Stimulated activated CD4-positive, alpha-beta T cell treated with anti-CD3 and anti-CD28 coated beads, TNF-alpha, amount 100 ng/mL, for 24 hours (primary cell): ENCODE results near the gene ULK4.
"Not testable (repeated sequence)": the region's sequence is repeated elsewhere in the genome, so short reads cannot be mapped to it uniquely, and the experiment has no call there.

Experiments
- DNase-seq, 3 experiments: peaks; one replicate each; pipeline ENCODE4 v3.0.0-alpha.2; 2020; ENCODE audit warnings: low read depth in 3 of 3

ULK4 gene

GRCh38 chr3:41690766-41691563 is 270.9 kb downstream of the ULK4 start:
- no peak for DNase-seq

- no peak for DNase-seq
These were observed 273.1 kb downstream of the ULK4 start for GRCh38 chr3:41688595-41689380.

GRCh38 chr3:41684797-41685735 is 276.8 kb downstream of the ULK4 start:
- DNase-seq, result no peak

GRCh38 chr3:41683666-41684350 is 278.1 kb downstream of the ULK4 start:
- no peak for DNase-seq

GRCh38 chr3:41682996-41683395 is 278.9 kb downstream of the ULK4 start:
- DNase-seq, result no peak

GRCh38 chr3:41682382-41682781 is 279.5 kb downstream of the ULK4 start:
- no peak for DNase-seq

GRCh38 chr3:41681479-41681878 is 280.4 kb downstream of the ULK4 start:
- no peak for DNase-seq

GRCh38 chr3:41679374-41679773 is 282.5 kb downstream of the ULK4 start:
- no peak for DNase-seq

- not testable (repeated sequence) for DNase-seq
These were observed 286.8 kb downstream of the ULK4 start for GRCh38 chr3:41675102-41675501.

- no peak for DNase-seq
These were observed 287.5 kb downstream of the ULK4 start for GRCh38 chr3:41674449-41674848.

- no peak for DNase-seq
These were observed 288.3 kb downstream of the ULK4 start for GRCh38 chr3:41673650-41674049.

GRCh38 chr3:41668379-41668778 is 293.5 kb downstream of the ULK4 start:
- DNase-seq, result no peak

- no peak for DNase-seq
These were observed 299.6 kb downstream of the ULK4 start for GRCh38 chr3:41662288-41662687.

GRCh38 chr3:41661796-41662195 is 300.1 kb downstream of the ULK4 start:
- no peak for DNase-seq

GRCh38 chr3:41660510-41660909 is 301.4 kb downstream of the ULK4 start:
- DNase-seq, result no peak

GRCh38 chr3:41653571-41654239 is 308.2 kb downstream of the ULK4 start:
- DNase-seq, result no peak

- no peak for DNase-seq
These were observed 309.0 kb downstream of the ULK4 start for GRCh38 chr3:41652931-41653330.

GRCh38 chr3:41652506-41652905 is 309.4 kb downstream of the ULK4 start:
- no peak for DNase-seq

- DNase-seq, result no peak
These were observed 310.2 kb downstream of the ULK4 start for GRCh38 chr3:41651718-41652117.

- DNase-seq, result no peak
These were observed 311.5 kb downstream of the ULK4 start for GRCh38 chr3:41650406-41650805.
